Smooth muscle cell (in vitro differentiated cells): ENCODE results near the gene SLC12A7. TPM values are rescaled to one million over a fixed set of nuclear protein-coding genes. Genes with fewer than 3 reads are reported as not detected.

ENCODE experiments used
- DNase-seq: peaks from one replicate; lab custom pipeline; 2025; ENCODE audit not compliant: unreplicated experiment; lab: John Stamatoyannopoulos, UW
- H2AFZ ChIP-seq: fragments of 200-600 bp; sonication (generic); 2 replicates; pipeline ENCODE4 v1.6.0; 2016; ENCODE audit warnings: antibody characterized with exemption, low read depth, mild to moderate bottlenecking
- H3F3A ChIP-seq: fragments of 200-600 bp; sonication (generic); 2 replicates; pipeline ENCODE4 v1.6.0; 2017; ENCODE audit warnings: antibody characterized with exemption, low read depth
- H3K27ac ChIP-seq: fragments of 200-600 bp; sonication (generic); 2 replicates; pipeline ENCODE4 v1.5.1; 2016; ENCODE audit warnings: low read depth, mild to moderate bottlenecking
- H3K27me3 ChIP-seq: fragments of 200-600 bp; sonication (generic); 2 replicates; pipeline ENCODE4 v1.6.1; 2016; ENCODE audit warnings: low read depth, mild to moderate bottlenecking
- H3K36me3 ChIP-seq: fragments of 200-600 bp; sonication (generic); 2 replicates; pipeline ENCODE4 v1.5.1; 2016; ENCODE audit warnings: low read depth
- H3K4me1 ChIP-seq: fragments of 200-600 bp; sonication (generic); 2 replicates; pipeline ENCODE4 v1.5.1; 2016; ENCODE audit warnings: low read depth
- H3K4me2 ChIP-seq: fragments of 200-600 bp; sonication (generic); 2 replicates; pipeline ENCODE4 v1.6.0; 2016; ENCODE audit warnings: mild to moderate bottlenecking
- H3K4me3 ChIP-seq: fragments of 200-600 bp; sonication (generic); 2 replicates; pipeline ENCODE4 v1.5.1; 2016; ENCODE audit warnings: mild to moderate bottlenecking
- H3K79me2 ChIP-seq: fragments of 200-600 bp; sonication (generic); 2 replicates; pipeline ENCODE4 v1.6.0; 2016; ENCODE audit warnings: low read depth, mild to moderate bottlenecking
- H3K9ac ChIP-seq: fragments of 200-600 bp; sonication (generic); 2 replicates; pipeline ENCODE4 v1.6.0; 2016; ENCODE audit warnings: low read depth
- H3K9me3 ChIP-seq: fragments of 200-600 bp; sonication (generic); replicated peaks from 2 replicates; pipeline ENCODE4 v1.5.1; 2016; ENCODE audit warnings: low read depth
- H4K20me1 ChIP-seq: fragments of 200-600 bp; sonication (generic); 2 replicates; pipeline ENCODE4 v1.6.0; 2016; ENCODE audit warnings: low read depth
- CTCF ChIP-seq: fragments of 200-600 bp; sonication (generic); IDR thresholded peaks from 2 replicates; pipeline ENCODE4 v1.5.1; 2017; ENCODE audit warnings: borderline replicate concordance, mild to moderate bottlenecking, antibody characterized with exemption; ENCODE audit not compliant: insufficient read depth, poor library complexity, severe bottlenecking
- WGBS: methylation state at CpG from one replicate; pipeline ENCODE4 v1.1.7; 2016; ENCODE audit warnings: low lambda C conversion rate; 5-methylcytosine and 5-hydroxymethylcytosine counted together
- polyA plus RNA-seq: library from polyadenylated mRNA; unstranded; fragments of >200 nt; fragmentation: Nextera tagmentation; extraction: Ambion mirVana; gene quantifications from 2 replicates; pipeline ENCODE4 v1.2.1, GENCODE V29; 2016
- total RNA-seq: library from RNA; depleted of rRNA; stranded (reverse); fragments of >200 nt; gene quantifications from 2 replicates; pipeline ENCODE4 v1.2.3, GENCODE V29; 2014

SLC12A7 gene
- total and polyA plus RNA-seq, 2 experiments from 2014 or later: 6.1 to 15.2 TPM

GRCh38 chr5:1088726-1089125 lies 23.1 kb downstream of the SLC12A7 start:
- no peak for TF ChIP-seq CTCF
- Histone ChIP-seq H3K4me1 (no peaks in the 10 kb centered on the region), H3K9me3 (no peaks in the 10 kb centered on the region), H3K27ac (no peak overlapping the region), H2AFZ (no peak overlapping the region), H3K27me3 (no peaks in the 10 kb centered on the region), H3K36me3 (no peaks in the 10 kb centered on the region), H4K20me1 (no peaks in the 10 kb centered on the region), H3K4me2 (no peak overlapping the region), H3K4me3 (no peak overlapping the region), H3K9ac (no peak overlapping the region), H3F3A (no peaks in the 10 kb centered on the region), H3K79me2 (no peaks in the 10 kb centered on the region)
- 98% methylated on average over 30 of the region's 30 CpGs for WGBS
- DNase-seq: no peak

GRCh38 chr5:1088031-1088430 lies 23.8 kb downstream of the SLC12A7 start:
- Histone ChIP-seq H3K4me3 (no peak overlapping the region), H3K27me3 (no peaks in the 10 kb centered on the region), H3K4me2 (no peak overlapping the region), H3K4me1 (no peaks in the 10 kb centered on the region), H3K36me3 (no peaks in the 10 kb centered on the region), H3K9ac (no peak overlapping the region), H2AFZ (no peak overlapping the region), H3K27ac (no peak overlapping the region), H3F3A (no peaks in the 10 kb centered on the region), H4K20me1 (no peaks in the 10 kb centered on the region), H3K9me3 (no peaks in the 10 kb centered on the region), H3K79me2 (no peaks in the 10 kb centered on the region)
- DNase-seq: no peak
- WGBS: 98% methylated on average over 26 of the region's 26 CpGs
- TF ChIP-seq CTCF: no peak

- no peaks in the 10 kb centered on the region for H3K36me3 ChIP-seq
- no peaks in the 10 kb centered on the region for H4K20me1 ChIP-seq
- TF ChIP-seq CTCF: no peak
- no peak overlapping the region for H3K9ac ChIP-seq
- H3K4me1 ChIP-seq: no peaks in the 10 kb centered on the region
- no peak overlapping the region for H3K27ac ChIP-seq
- no peak overlapping the region for H3K4me3 ChIP-seq
- H3K4me2 ChIP-seq: no peak overlapping the region
- no peak overlapping the region for H2AFZ ChIP-seq
- H3K9me3 ChIP-seq: no peaks in the 10 kb centered on the region
- no peaks in the 10 kb centered on the region for H3K27me3 ChIP-seq
- H3K79me2 ChIP-seq: no peaks in the 10 kb centered on the region
- 98% methylated on average over 25 of the region's 25 CpGs for WGBS
- no peaks in the 10 kb centered on the region for H3F3A ChIP-seq
- no peak for DNase-seq
Measured at GRCh38 chr5:1087428-1087827, 24.4 kb downstream of the SLC12A7 start.

- Histone ChIP-seq H3K9ac (no peak overlapping the region), H3K4me3 (no peak overlapping the region), H2AFZ (no peak overlapping the region), H3K27ac (no peak overlapping the region), H3K4me2 (no peak overlapping the region), H3K4me1 (no peaks in the 10 kb centered on the region), H3K9me3 (no peaks in the 10 kb centered on the region), H3K36me3 (no peaks in the 10 kb centered on the region), H3K79me2 (no peaks in the 10 kb centered on the region), H4K20me1 (no peaks in the 10 kb centered on the region), H3K27me3 (no peaks in the 10 kb centered on the region), H3F3A (no peaks in the 10 kb centered on the region)
- DNase-seq: no peak
- WGBS: 98% methylated on average over 30 of the region's 31 CpGs
- no peak for TF ChIP-seq CTCF
Measured at GRCh38 chr5:1086871-1087270, 25.0 kb downstream of the SLC12A7 start.
